Common myeloid progenitor, CD34-positive (primary cell): ENCODE results near the gene TNIK.

Source experiments
- CTCF ChIA-PET: fragments of 350-600 bp; sonication (Branson Sonifier 250); formaldehyde crosslinking; loops from one replicate; lab custom pipeline; 2021; ENCODE audit warnings: antibody characterized with exemption; lab: Charles Lee
- POLR2A ChIA-PET: fragments of 350-600 bp; sonication (Branson Sonifier 250); formaldehyde crosslinking; loops from one replicate; lab custom pipeline; 2021; ENCODE audit warnings: antibody characterized with exemption; lab: Charles Lee
- DNase-seq, 3 donors: peaks; one replicate each; pipeline versions ENCODE4 v3.0.0 to v3.0.0-alpha.2; 2013
- H3K27ac ChIP-seq, 2 experiments: 1 replicate in 1 of 2; 2 replicates in 1 of 2; pipeline ENCODE4 v1.7.0; 2013; ENCODE audit warnings: inconsistent platforms in 2 of 2, low read length in 2 of 2, mild to moderate bottlenecking in 2 of 2, low read depth in 1 of 2, moderate library complexity in 1 of 2; ENCODE audit not compliant: severe bottlenecking in 2 of 2, insufficient read depth in 1 of 2, poor library complexity in 1 of 2
- H3K27me3 ChIP-seq, 5 experiments: replicated peaks in 2 of 5; 1 replicate in 3 of 5; 2 replicates in 2 of 5; pipeline versions ENCODE4 v1.6.1 to v1.7.0; 2013; ENCODE audit warnings: low read length in 4 of 5, mild to moderate bottlenecking in 2 of 5, moderate library complexity in 2 of 5, inconsistent platforms in 1 of 5; ENCODE audit not compliant: insufficient read depth in 5 of 5, control insufficient read depth in 4 of 5
- H3K36me3 ChIP-seq, 4 experiments: 1 replicate in 2 of 4; 2 replicates in 2 of 4; pipeline versions ENCODE4 v1.6.1 to v1.7.0; 2013; ENCODE audit warnings: low read length in 3 of 4, control low read depth in 1 of 4, mild to moderate bottlenecking in 1 of 4; ENCODE audit not compliant: control insufficient read depth in 4 of 4, insufficient read depth in 4 of 4
- H3K4me1 ChIP-seq, 4 experiments: 1 replicate in 3 of 4; 2 replicates in 1 of 4; pipeline versions ENCODE4 v1.6.1 to v1.7.1; 2013; ENCODE audit warnings: low read length in 3 of 4, mild to moderate bottlenecking in 3 of 4, control low read depth in 1 of 4, inconsistent platforms in 1 of 4, moderate library complexity in 1 of 4; ENCODE audit not compliant: control insufficient read depth in 4 of 4, insufficient read depth in 4 of 4; ENCODE audit errors: control extremely low read depth in 1 of 4
- H3K4me3 ChIP-seq, 7 experiments: 1 replicate in 4 of 7; 2 replicates in 3 of 7; pipeline versions ENCODE4 v1.5.1 to v1.7.0; 2013; ENCODE audit warnings: mild to moderate bottlenecking in 7 of 7, low read length in 6 of 7, moderate library complexity in 6 of 7, inconsistent platforms in 2 of 7, low read depth in 2 of 7, control low read depth in 1 of 7; ENCODE audit not compliant: insufficient read depth in 4 of 7, control insufficient read depth in 1 of 7; ENCODE audit errors: extremely low read depth in 1 of 7
- H3K9me3 ChIP-seq, 5 experiments: 1 replicate in 4 of 5; 2 replicates in 1 of 5; pipeline versions ENCODE4 v1.6.1 to v1.7.1; 2013; ENCODE audit warnings: low read length in 4 of 5, mild to moderate bottlenecking in 2 of 5, inconsistent platforms in 1 of 5, low read depth in 1 of 5, moderate library complexity in 1 of 5; ENCODE audit not compliant: control insufficient read depth in 4 of 5, insufficient read depth in 2 of 5; ENCODE audit errors: control extremely low read depth in 1 of 5
- WGBS: methylation state at CpG from one replicate; pipeline ENCODE4 v1.1.5; 2013; ENCODE audit not compliant: insufficient coverage; 5-methylcytosine and 5-hydroxymethylcytosine counted together

Gene TNIK

DNA sequence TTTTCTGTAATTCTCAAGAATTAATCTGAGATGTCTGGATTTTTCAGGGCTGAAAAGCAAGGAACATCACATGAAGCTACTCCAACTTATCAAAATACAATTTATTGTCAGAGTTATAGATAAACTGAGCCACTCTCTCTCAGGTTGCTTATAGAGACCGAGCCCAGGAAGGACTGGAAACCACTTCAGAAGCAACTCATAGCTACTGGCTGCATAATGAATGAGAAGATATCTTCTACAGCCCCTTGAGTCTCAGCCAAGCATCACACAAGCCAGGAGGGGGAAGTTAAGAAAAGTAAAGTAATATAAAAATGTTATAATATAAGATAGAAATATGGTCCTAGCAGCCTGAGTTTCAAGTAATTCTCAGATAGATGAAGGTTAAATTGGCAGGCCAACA, 186.0 kb downstream of the TNIK start:
- CTCF ChIA-PET: interaction anchor here (1.3 kb wide), 1 partner anchor 37 kb away, joined by 3 read pairs; no protein-coding TSS in a partner anchor
- WGBS: no CpG with 5 or more reads among the region's 1 CpG
- Histone ChIP-seq H3K4me3 (no peak overlapping the region), H3K4me1 (peaks cover 0 to 23% (median 11%) of the 10 kb centered on the region in 4 experiments), H3K9me3 (peaks cover 0 to 4% (median 2%) of the 10 kb centered on the region in 5 experiments), H3K27me3 (no peaks in the 10 kb centered on the region), H3K27ac (no peak overlapping the region), H3K36me3 (peaks cover 0 to 3% (median 1%) of the 10 kb centered on the region in 4 experiments)
- POLR2A ChIA-PET: no interaction called here
- no peak for DNase-seq

DNA sequence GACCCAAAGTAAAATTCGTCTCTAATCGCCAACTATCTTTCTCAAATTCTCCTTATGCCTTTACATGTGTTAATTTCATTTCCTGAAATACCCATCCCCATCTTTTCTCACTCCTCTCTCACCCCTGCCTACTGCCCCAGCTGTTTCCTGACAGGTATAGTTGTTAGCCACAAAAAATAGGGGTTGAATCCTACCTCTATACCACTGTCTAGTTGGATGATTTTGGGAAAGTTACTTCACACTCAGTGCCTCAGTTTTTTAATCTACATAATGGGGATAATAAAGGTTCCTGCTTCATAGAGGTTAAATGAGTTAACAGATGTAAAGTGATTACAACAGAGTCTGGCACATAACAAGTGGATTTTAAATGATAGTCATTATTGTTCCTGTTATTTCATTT, 189.7 kb downstream of the TNIK start:
- H3K4me3 ChIP-seq: no peak overlapping the region
- H3K27me3 ChIP-seq: no peaks in the 10 kb centered on the region
- peaks cover 0 to 4% (median 2%) of the 10 kb centered on the region in 5 experiments for H3K9me3 ChIP-seq
- WGBS: 100% methylated on average over 1 of the region's 2 CpGs
- peaks cover 0 to 3% (median 0%) of the 10 kb centered on the region in 4 experiments for H3K36me3 ChIP-seq
- POLR2A ChIA-PET: no interaction called here
- H3K4me1 ChIP-seq: peaks cover 7 to 29% (median 19%) of the 10 kb centered on the region in 4 experiments
- H3K27ac ChIP-seq: no peak overlapping the region
- CTCF ChIA-PET: no interaction called here
- no peak for DNase-seq

DNA sequence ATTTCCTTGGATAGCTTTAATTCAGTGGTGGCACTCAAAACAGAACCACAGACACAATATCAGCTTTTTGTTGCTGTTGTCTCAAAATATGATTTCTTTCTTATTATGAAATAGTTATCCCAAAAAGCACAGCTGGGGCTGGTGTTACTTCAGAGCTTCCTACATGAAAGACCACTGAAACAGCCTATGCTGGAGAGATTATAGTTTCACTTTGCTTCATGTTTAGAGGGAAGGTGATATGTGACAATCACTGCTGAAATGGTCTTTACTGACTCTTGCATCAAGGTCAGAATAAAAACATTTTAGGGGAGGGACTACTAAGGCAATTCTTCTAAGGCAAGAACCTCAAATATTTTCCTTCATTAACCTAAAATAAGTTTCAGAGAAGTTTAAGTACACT, 190.7 kb downstream of the TNIK start:
- Histone ChIP-seq H3K4me3 (peak overlapping the region in 3 of 7 experiments; percentile 26 to 56 (median 30)), H3K27me3 (no peaks in the 10 kb centered on the region), H3K4me1 (peaks cover 7 to 35% (median 19%) of the 10 kb centered on the region in 4 experiments), H3K27ac (no peak overlapping the region), H3K36me3 (peaks cover 0 to 3% (median 0%) of the 10 kb centered on the region in 4 experiments), H3K9me3 (peaks cover 0 to 4% (median 2%) of the 10 kb centered on the region in 5 experiments)
- peak in 2 of 3 donors; percentile 54 to 60 for DNase-seq
- CTCF ChIA-PET: interaction anchor here (0.9 to 1.0 kb wide), 2 partner anchors 33 to 46 kb away, joined by 3 to 4 read pairs; no protein-coding TSS in a partner anchor
- POLR2A ChIA-PET: no interaction called here

DNA sequence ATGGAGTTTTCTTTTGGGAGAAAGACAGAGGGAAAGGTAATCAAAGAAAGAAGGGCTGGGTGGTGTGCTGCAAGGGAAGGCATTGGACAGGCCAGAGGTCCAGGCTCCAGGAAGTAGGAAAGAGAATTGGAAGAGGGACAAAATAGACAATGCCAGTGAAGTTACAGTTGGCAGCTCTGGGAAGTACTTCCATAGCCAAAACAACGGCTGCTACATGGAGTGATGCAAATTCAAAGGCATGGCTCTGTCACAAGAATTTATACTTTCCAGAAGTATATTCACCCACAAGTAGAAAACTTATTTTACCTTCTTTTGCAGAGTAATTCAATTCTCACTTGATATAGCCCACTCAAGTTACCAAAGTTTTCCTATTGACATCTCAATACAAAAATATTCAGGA, 191.5 kb downstream of the TNIK start:
- Histone ChIP-seq H3K27ac (no peak overlapping the region), H3K36me3 (peaks cover 0 to 3% (median 0%) of the 10 kb centered on the region in 4 experiments), H3K9me3 (peaks cover 0 to 4% (median 2%) of the 10 kb centered on the region in 5 experiments), H3K27me3 (no peaks in the 10 kb centered on the region), H3K4me3 (no peak overlapping the region), H3K4me1 (peaks cover 7 to 36% (median 19%) of the 10 kb centered on the region in 4 experiments)
- CTCF ChIA-PET: interaction anchor here (0.9 kb wide), 1 partner anchor 45 kb away, joined by 3 read pairs; no protein-coding TSS in a partner anchor
- POLR2A ChIA-PET: no interaction called here
- no peak for DNase-seq
- WGBS: 100% methylated on average over 1 of the region's 1 CpG

DNA sequence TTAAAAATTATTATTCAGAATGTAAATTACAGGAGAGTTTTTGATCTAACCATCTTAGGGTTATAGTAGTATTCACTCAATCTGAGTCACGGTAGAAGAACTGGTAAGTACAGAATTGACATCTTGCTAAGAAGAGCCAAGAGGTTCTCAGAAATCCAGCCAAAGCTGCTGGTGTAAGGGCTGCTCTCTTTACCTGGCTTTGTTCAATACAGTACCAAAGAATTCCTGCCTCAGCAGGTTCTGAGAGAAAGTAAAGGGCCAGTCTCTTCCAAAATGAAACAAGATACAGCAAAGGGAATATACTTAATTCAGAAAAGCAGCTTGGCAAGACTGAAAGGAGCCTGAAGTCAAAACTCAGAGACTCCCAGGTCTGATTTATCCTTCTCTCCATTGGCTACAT, 193.1 kb downstream of the TNIK start:
- Histone ChIP-seq H3K27ac (no peak overlapping the region), H3K27me3 (no peaks in the 10 kb centered on the region), H3K36me3 (no peaks in the 10 kb centered on the region), H3K4me3 (no peak overlapping the region), H3K4me1 (peaks cover 7 to 44% (median 19%) of the 10 kb centered on the region in 4 experiments), H3K9me3 (peaks cover 0 to 2% (median under 1%) of the 10 kb centered on the region in 5 experiments)
- ChIA-PET POLR2A (no interaction called here), CTCF (no interaction called here)
- no peak for DNase-seq
- WGBS: 50% methylated on average over 1 of the region's 1 CpG

DNA sequence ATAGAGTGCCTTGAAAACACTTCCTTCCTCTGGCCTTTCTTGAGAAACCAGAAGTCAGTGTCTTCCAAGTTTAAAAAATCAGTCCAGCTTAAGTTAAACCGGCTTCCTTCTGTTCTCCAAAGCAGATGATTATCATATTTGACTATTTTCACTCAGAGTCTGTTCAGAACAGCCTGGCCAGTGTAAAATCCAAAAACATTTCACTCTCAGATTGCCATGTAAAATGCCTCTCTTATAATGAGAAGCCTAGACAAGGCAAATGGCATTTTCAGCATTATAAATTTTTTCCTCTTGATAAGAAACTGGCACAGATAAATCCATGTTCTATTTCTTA, 193.5 kb downstream of the TNIK start:
- WGBS: 14% methylated on average over 1 of the region's 1 CpG
- POLR2A ChIA-PET: no interaction called here
- Histone ChIP-seq H3K27me3 (no peaks in the 10 kb centered on the region), H3K27ac (no peak overlapping the region), H3K4me1 (peaks cover 7 to 48% (median 19%) of the 10 kb centered on the region in 4 experiments), H3K4me3 (peak overlapping the region in 2 of 7 experiments; percentile 1 to 3), H3K9me3 (no peaks in the 10 kb centered on the region), H3K36me3 (no peaks in the 10 kb centered on the region)
- CTCF ChIA-PET: no interaction called here
- peak in 2 of 3 donors; percentile 19 to 27 for DNase-seq

DNA sequence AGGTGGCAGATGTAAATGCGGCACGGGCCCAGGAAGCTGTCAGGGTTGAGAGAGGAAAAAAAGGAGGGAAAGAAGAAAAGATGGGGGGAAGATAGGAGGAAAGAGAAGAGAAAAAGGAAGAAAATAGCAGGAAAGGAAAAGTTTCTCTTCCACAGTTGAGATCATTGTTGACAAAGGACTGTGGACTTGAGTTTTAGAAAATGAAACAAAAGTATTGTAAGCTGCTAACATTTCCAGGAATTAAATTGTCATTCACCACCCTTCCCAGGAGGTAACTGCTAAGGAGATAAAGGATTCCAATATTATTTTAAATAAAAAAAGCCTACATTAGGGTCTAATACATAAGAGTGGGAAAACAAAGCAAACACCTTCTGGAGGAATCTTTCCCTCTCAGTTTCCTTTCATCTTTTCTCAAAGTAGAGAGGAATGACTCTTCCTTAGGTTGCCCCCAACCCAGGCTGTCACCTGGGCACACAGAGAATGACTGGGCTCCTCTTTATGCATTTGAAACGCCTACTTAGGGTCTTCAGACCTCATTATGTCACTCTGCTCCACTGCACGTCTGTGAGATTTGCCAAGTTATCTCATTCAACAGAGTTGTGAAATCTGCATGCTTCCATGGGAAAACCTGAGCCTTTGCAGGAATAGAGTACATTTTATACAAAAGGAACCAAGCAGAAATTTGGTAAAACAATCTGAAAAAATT, 194.0 kb downstream of the TNIK start:
- Histone ChIP-seq H3K4me1 (peaks cover 7 to 52% (median 19%) of the 10 kb centered on the region in 4 experiments), H3K27ac (no peak overlapping the region), H3K36me3 (no peaks in the 10 kb centered on the region), H3K4me3 (peak overlapping the region in 3 of 7 experiments; percentile 1 to 50 (median 3)), H3K27me3 (no peaks in the 10 kb centered on the region), H3K9me3 (no peaks in the 10 kb centered on the region)
- POLR2A ChIA-PET: no interaction called here
- no peak for DNase-seq
- CTCF ChIA-PET: no interaction called here
- 70% methylated on average over 4 of the region's 4 CpGs for WGBS
